CD4-positive, alpha-beta T cell treated with Interleukin-17A for 1 hour (primary cell): Measurements from ENCODE around the gene GFOD2.

ENCODE experiments used
- DNase-seq: peaks from one replicate; pipeline ENCODE4 v3.0.0-alpha.2; 2020

The GFOD2 gene

GRCh38 chr16:67628216-67628615, 90.9 kb downstream of the GFOD2 start:
- DNase-seq: no peak
